ENCODE data around the gene SCGB1D1. TPM values are rescaled to one million over a fixed set of nuclear protein-coding genes. Genes with fewer than 3 reads are reported as not detected.
A peak's percentile ranks its signal among the peaks of the same experiment; 100 is the strongest.

Gene SCGB1D1
- total RNA-seq, 1 donor from 2014 or later, result not detected

DNA sequence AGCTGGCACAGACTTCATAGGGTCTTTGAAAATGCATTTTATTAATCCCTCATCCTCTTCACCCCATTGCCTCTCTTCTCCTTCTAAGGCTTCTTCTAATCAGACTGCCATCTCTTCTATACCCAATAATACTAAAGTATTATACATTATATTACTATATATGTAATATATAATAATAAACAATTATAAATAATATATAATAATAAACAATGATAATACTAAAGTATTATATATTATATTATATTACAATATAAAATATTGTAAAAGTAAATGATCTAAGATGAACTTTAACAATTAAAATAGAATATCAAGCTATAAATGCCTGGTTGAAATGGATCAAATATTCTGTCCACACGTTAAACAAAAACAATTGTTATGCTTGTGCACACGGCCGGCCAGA, 31.5 kb downstream of the SCGB1D1 start:
- Mint-ChIP-seq H3K4me1 (ENCODE audit: unreplicated experiment) (no peaks in the 10 kb centered on the region), H3K27me3 (ENCODE audit: unreplicated experiment) (no peaks in the 10 kb centered on the region), H3K4me3 (ENCODE audit: unreplicated experiment) (no peak overlapping the region), H3K27ac (ENCODE audit: unreplicated experiment) (no peak overlapping the region), H3K36me3 (ENCODE audit: low read depth, unreplicated experiment) (peaks cover 15% of the 10 kb centered on the region), H3K9me3 (ENCODE audit: unreplicated experiment) (peaks cover 12% of the 10 kb centered on the region)
- TF ChIP-seq, protein P1, sequence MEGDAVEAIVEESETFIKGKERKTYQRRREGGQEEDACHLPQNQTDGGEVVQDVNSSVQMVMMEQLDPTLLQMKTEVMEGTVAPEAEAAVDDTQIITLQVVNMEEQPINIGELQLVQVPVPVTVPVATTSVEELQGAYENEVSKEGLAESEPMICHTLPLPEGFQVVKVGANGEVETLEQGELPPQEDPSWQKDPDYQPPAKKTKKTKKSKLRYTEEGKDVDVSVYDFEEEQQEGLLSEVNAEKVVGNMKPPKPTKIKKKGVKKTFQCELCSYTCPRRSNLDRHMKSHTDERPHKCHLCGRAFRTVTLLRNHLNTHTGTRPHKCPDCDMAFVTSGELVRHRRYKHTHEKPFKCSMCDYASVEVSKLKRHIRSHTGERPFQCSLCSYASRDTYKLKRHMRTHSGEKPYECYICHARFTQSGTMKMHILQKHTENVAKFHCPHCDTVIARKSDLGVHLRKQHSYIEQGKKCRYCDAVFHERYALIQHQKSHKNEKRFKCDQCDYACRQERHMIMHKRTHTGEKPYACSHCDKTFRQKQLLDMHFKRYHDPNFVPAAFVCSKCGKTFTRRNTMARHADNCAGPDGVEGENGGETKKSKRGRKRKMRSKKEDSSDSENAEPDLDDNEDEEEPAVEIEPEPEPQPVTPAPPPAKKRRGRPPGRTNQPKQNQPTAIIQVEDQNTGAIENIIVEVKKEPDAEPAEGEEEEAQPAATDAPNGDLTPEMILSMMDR (IDR thresholded peaks at IDR 0.05; ENCODE audit: unreplicated experiment), result no peak
- DNase-seq (ENCODE audit: low spot score), result no peak

- no peak overlapping the region for H3K4me3 Mint-ChIP-seq (ENCODE audit: unreplicated experiment)
- DNase-seq (ENCODE audit: low spot score), result no peak
- H3K4me1 Mint-ChIP-seq (ENCODE audit: unreplicated experiment), result no peaks in the 10 kb centered on the region
- peaks cover 15% of the 10 kb centered on the region for H3K36me3 Mint-ChIP-seq (ENCODE audit: low read depth, unreplicated experiment)
- H3K9me3 Mint-ChIP-seq (ENCODE audit: unreplicated experiment), result peaks cover 12% of the 10 kb centered on the region
- TF ChIP-seq, protein P1 (IDR thresholded peaks at IDR 0.05; ENCODE audit: unreplicated experiment), result no peak
- H3K27ac Mint-ChIP-seq (ENCODE audit: unreplicated experiment), result peak overlapping the region; percentile 45
- no peaks in the 10 kb centered on the region for H3K27me3 Mint-ChIP-seq (ENCODE audit: unreplicated experiment)
These were observed 33.1 kb downstream of the SCGB1D1 start for GRCh38 chr11:62223095-62223494.

- Mint-ChIP-seq H3K27me3 (ENCODE audit: unreplicated experiment) (no peaks in the 10 kb centered on the region), H3K4me3 (ENCODE audit: unreplicated experiment) (no peak overlapping the region), H3K36me3 (ENCODE audit: low read depth, unreplicated experiment) (no peaks in the 10 kb centered on the region), H3K4me1 (ENCODE audit: unreplicated experiment) (no peaks in the 10 kb centered on the region), H3K9me3 (ENCODE audit: unreplicated experiment) (no peaks in the 10 kb centered on the region), H3K27ac (ENCODE audit: unreplicated experiment) (no peak overlapping the region)
- DNase-seq (ENCODE audit: low spot score), result no peak
- TF ChIP-seq, protein P1 (IDR thresholded peaks at IDR 0.05; ENCODE audit: unreplicated experiment), result no peak
These were observed 43.7 kb downstream of the SCGB1D1 start for GRCh38 chr11:62233730-62234129.

DNA sequence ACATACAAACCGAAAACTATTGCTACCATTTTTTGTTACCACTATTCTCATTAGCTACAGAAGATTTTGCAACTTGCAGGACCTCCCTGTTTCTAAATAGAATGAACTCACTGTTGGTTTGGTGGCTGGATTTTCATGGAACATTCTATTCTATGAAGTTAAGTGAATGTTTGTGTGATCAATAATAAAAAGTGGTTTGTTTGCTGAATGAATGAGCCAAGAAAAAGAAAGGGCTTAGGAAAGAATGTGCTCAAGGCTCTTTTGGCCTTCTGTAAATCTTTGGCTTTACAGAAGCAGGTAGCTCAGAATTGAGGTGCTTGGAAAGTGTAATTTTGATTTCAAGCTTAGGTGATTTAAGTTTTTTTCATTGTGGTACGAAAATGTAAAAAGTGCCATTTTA, 46.2 kb downstream of the SCGB1D1 start:
- Mint-ChIP-seq H3K36me3 (ENCODE audit: low read depth, unreplicated experiment) (no peaks in the 10 kb centered on the region), H3K27ac (ENCODE audit: unreplicated experiment) (no peak overlapping the region), H3K4me3 (ENCODE audit: unreplicated experiment) (no peak overlapping the region), H3K27me3 (ENCODE audit: unreplicated experiment) (no peaks in the 10 kb centered on the region), H3K4me1 (ENCODE audit: unreplicated experiment) (no peaks in the 10 kb centered on the region), H3K9me3 (ENCODE audit: unreplicated experiment) (no peaks in the 10 kb centered on the region)
- TF ChIP-seq, protein P1 (IDR thresholded peaks at IDR 0.05; ENCODE audit: unreplicated experiment), result no peak
- no peak for DNase-seq (ENCODE audit: low spot score)

DNA sequence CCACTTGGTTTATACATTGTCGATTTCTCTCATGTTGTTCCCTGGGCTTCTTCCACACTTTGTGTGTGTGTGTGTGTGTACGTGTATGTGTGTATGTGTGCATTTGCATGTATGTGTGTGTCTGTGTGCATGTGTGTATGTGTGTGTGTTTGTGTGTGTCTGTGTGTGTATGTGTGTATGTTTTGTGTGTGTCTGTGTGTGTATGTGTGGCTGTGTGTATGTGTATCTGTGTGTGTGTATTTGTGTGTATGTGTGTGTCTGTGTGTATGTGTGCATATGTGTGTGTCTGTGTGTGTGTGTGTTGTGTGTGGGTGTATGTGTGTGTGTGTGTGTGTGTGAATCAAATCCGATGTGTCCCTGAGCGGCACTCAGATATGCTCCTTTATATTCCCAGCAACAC, 47.5 kb downstream of the SCGB1D1 start:
- Mint-ChIP-seq H3K9me3 (ENCODE audit: unreplicated experiment) (no peaks in the 10 kb centered on the region), H3K4me1 (ENCODE audit: unreplicated experiment) (no peaks in the 10 kb centered on the region), H3K4me3 (ENCODE audit: unreplicated experiment) (no peak overlapping the region), H3K36me3 (ENCODE audit: low read depth, unreplicated experiment) (no peaks in the 10 kb centered on the region), H3K27me3 (ENCODE audit: unreplicated experiment) (peaks cover 2% of the 10 kb centered on the region), H3K27ac (ENCODE audit: unreplicated experiment) (no peak overlapping the region)
- TF ChIP-seq, protein P1 (IDR thresholded peaks at IDR 0.05; ENCODE audit: unreplicated experiment), result no peak
- no peak for DNase-seq (ENCODE audit: low spot score)
